MM.1S (cell line): Measurements from ENCODE around the gene ABCC3.
A peak's percentile ranks its signal among the peaks of the same experiment; 100 is the strongest.

Experiments used
- DNase-seq: peaks from one replicate; pipeline ENCODE4 v3.0.0-alpha.2; 2015
- H2AFZ ChIP-seq: fragments of 300-600 bp; sonication (generic); 2 replicates; pipeline ENCODE4 v1.6.0; 2016; ENCODE audit warnings: antibody characterized with exemption, low read length
- H3F3A ChIP-seq: fragments of 300-600 bp; sonication (generic); 2 replicates; pipeline ENCODE4 v1.6.1; 2016; ENCODE audit warnings: mild to moderate bottlenecking, antibody characterized with exemption, low read length, moderate library complexity, mixed read lengths; ENCODE audit not compliant: insufficient read depth
- H3K27ac ChIP-seq: fragments of 300-600 bp; sonication (generic); 2 replicates; pipeline ENCODE4 v1.5.1; 2016; ENCODE audit warnings: mild to moderate bottlenecking, low read length
- H3K27me3 ChIP-seq: fragments of 300-600 bp; sonication (generic); replicated peaks from 2 replicates; pipeline ENCODE4 v1.6.0; 2016; ENCODE audit warnings: low read length; ENCODE audit not compliant: insufficient read depth
- H3K36me3 ChIP-seq: fragments of 300-600 bp; sonication (generic); replicated peaks from 2 replicates; pipeline ENCODE4 v1.6.1; 2016; ENCODE audit warnings: mild to moderate bottlenecking, low read length, mixed read lengths; ENCODE audit not compliant: insufficient read depth
- H3K4me1 ChIP-seq: fragments of 300-600 bp; sonication (generic); 2 replicates; pipeline ENCODE4 v1.6.1; 2016; ENCODE audit warnings: low read length, mixed read lengths
- H3K4me2 ChIP-seq: fragments of 300-600 bp; sonication (generic); 2 replicates; pipeline ENCODE4 v1.6.0; 2016; ENCODE audit warnings: low read depth, low read length
- H3K4me3 ChIP-seq: fragments of 300-600 bp; sonication (generic); 2 replicates; pipeline ENCODE4 v1.5.1; 2016; ENCODE audit warnings: low read length, mixed read lengths
- H3K79me2 ChIP-seq: fragments of 300-600 bp; sonication (generic); 2 replicates; pipeline ENCODE4 v1.6.1; 2016; ENCODE audit warnings: mixed run types, low read length, mixed read lengths
- H3K9ac ChIP-seq: fragments of 300-600 bp; sonication (generic); 2 replicates; pipeline ENCODE4 v1.6.1; 2016; ENCODE audit warnings: low read length, mixed read lengths
- H3K9me2 ChIP-seq: fragments of 300-600 bp; sonication (generic); replicated peaks from 2 replicates; pipeline ENCODE4 v1.6.1; 2016; ENCODE audit warnings: mild to moderate bottlenecking, low read length, mixed read lengths; ENCODE audit not compliant: insufficient read depth
- H3K9me3 ChIP-seq: fragments of 300-600 bp; sonication (generic); replicated peaks from 2 replicates; pipeline ENCODE4 v1.6.1; 2016; ENCODE audit warnings: mild to moderate bottlenecking, low read length, mixed read lengths; ENCODE audit not compliant: insufficient read depth
- H4K20me1 ChIP-seq: fragments of 300-600 bp; sonication (generic); 2 replicates; pipeline ENCODE4 v1.6.1; 2016; ENCODE audit warnings: mild to moderate bottlenecking, low read length, moderate library complexity, mixed read lengths; ENCODE audit not compliant: insufficient read depth
- EZH2 ChIP-seq: fragments of 300-600 bp; sonication (generic); optimal IDR thresholded peaks from 2 replicates; pipeline ENCODE3; 2017; ENCODE audit warnings: low read depth, mild to moderate bottlenecking, antibody characterized with exemption, low read length, mixed read lengths
- EZH2phosphoT487 ChIP-seq: fragments of 300-600 bp; sonication (generic); IDR thresholded peaks from 2 replicates; pipeline ENCODE4 v1.6.1; 2018; ENCODE audit warnings: antibody characterized with exemption, low read length
- TF ChIP-seq, protein P1 (sequence below): fragments of 300-600 bp; sonication (generic); IDR thresholded peaks from 2 replicates; pipeline ENCODE4 v1.5.1; 2016; ENCODE audit warnings: antibody characterized with exemption, low read length, mixed read lengths

The ABCC3 gene

DNA sequence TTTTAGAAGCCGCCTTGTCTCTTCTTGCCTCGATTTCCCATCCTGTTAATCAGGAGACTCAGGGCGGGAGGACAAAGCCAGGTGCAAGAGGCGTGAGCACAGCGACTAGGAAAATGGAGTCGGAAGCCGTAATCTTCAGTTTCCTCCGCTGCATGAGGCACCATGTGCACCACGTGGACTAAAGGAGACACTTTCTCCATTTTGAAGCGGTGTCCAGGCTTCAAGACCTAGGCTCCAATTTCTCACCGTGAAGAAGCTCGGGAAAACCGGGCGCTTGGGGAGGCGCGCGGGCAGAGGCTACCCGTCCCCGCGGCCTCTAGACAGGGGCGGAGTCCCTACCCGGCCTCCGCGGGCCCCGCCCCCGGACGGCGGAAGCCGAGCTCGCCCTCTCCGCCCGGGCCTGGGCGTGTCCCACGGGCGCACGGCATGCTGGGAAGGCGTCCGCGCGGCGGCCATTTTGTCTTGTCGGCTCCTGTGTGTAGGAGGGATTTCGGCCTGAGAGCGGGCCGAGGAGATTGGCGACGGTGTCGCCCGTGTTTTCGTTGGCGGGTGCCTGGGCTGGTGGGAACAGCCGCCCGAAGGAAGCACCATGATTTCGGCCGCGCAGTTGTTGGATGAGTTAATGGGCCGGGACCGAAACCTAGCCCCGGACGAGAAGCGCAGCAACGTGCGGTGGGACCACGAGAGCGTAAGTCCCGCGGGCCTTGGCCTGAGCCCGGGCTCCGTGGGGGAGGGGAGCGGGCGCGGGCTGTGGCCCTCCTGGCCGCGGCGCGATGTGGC, 84.7 kb downstream of the ABCC3 start, which contains the start of gene LUC7L3:
Gene LUC7L3 (plus strand): TSS at position 460 of the 780 bp plus-strand sequence. CDS start 130 bp downstream, at position 590.
- peak within 1 kb of the TSS; percentile 95 for H3K9ac ChIP-seq
- no peaks in the 10 kb centered on the region for H3K9me2 ChIP-seq
- H3K4me2 ChIP-seq = peak within 1 kb of the TSS; percentile 91
- H3K4me1 ChIP-seq = peaks cover 16% of the 10 kb centered on the region
- no peaks in the 10 kb centered on the region for H3K9me3 ChIP-seq
- H3K36me3 ChIP-seq = no peaks in the 10 kb centered on the region; the same call in 1 of the 2 replicates
- H3K27ac ChIP-seq = peak within 1 kb of the TSS; percentile 87
- H4K20me1 ChIP-seq = peaks cover 37% of the 10 kb centered on the region
- DNase-seq = peak; percentile 95
- peak within 1 kb of the TSS; percentile 68 for H2AFZ ChIP-seq
- peaks cover 50% of the 10 kb centered on the region for H3K79me2 ChIP-seq
- H3F3A ChIP-seq = peaks cover 14% of the 10 kb centered on the region
- TF ChIP-seq EZH2phosphoT487 = no peak
- no peak for TF ChIP-seq EZH2
- TF ChIP-seq, protein P1, sequence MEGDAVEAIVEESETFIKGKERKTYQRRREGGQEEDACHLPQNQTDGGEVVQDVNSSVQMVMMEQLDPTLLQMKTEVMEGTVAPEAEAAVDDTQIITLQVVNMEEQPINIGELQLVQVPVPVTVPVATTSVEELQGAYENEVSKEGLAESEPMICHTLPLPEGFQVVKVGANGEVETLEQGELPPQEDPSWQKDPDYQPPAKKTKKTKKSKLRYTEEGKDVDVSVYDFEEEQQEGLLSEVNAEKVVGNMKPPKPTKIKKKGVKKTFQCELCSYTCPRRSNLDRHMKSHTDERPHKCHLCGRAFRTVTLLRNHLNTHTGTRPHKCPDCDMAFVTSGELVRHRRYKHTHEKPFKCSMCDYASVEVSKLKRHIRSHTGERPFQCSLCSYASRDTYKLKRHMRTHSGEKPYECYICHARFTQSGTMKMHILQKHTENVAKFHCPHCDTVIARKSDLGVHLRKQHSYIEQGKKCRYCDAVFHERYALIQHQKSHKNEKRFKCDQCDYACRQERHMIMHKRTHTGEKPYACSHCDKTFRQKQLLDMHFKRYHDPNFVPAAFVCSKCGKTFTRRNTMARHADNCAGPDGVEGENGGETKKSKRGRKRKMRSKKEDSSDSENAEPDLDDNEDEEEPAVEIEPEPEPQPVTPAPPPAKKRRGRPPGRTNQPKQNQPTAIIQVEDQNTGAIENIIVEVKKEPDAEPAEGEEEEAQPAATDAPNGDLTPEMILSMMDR = no peak
- H3K27me3 ChIP-seq = no peaks in the 10 kb centered on the region
- peak within 1 kb of the TSS; percentile 83 for H3K4me3 ChIP-seq

DNA sequence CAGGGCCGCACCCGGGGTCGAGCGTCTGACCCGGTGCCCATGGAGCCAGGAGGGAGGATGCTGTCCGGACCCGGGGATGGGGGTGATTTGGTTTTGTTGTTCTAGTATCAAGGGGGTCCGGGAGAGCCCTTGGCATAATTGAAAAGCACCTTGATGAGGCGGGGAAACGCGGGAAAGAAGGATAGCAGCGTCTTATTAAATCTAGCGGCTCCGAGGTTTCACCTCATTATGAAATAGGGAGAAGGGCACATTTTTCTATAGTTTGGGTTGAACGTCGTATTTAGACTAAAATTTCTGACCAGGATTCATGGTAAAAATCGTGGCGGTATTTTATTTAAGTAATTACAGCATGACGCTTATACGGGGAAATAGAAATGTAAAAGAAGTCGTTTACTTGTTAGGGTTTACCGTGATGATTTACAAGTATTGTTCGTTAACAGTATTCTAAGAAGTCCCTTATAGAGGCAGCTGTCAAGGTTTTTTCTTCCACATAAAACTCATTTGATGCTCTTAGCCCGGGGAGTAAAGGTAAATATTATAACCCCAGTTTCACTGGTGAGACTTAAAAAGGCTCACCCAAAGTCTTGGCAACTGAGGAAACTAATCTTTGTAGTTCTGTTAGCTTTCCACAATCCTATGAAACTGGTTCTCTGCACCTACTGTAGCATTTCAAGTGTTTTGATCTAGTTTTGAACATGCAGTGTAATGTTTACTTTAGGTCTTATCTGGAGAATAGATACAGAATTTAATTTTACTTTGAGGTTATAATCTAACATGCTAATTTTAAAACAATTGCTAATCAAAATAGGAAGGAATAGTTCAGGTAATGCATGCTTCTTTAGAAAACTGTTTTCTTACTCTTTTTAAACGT, 85.5 kb downstream of the ABCC3 start:
- TF ChIP-seq, protein P1 = no peak
- TF ChIP-seq EZH2 (no peak), EZH2phosphoT487 (no peak)
- no peak for DNase-seq
- peaks cover 16% of the 10 kb centered on the region for H3K4me1 ChIP-seq
- no peaks in the 10 kb centered on the region for H3K9me2 ChIP-seq
- peak overlapping the region; percentile 95 for H3K9ac ChIP-seq
- no peaks in the 10 kb centered on the region for H3K27me3 ChIP-seq
- peak overlapping the region; percentile 55; the same call in 1 of the 2 replicates for H2AFZ ChIP-seq
- no peaks in the 10 kb centered on the region; the same call in 1 of the 2 replicates for H3K36me3 ChIP-seq
- peaks cover 44% of the 10 kb centered on the region for H4K20me1 ChIP-seq
- H3K4me2 ChIP-seq = peak overlapping the region; percentile 91
- H3K4me3 ChIP-seq = peak overlapping the region; percentile 83
- H3K27ac ChIP-seq = peak overlapping the region; percentile 87
- peaks cover 14% of the 10 kb centered on the region for H3F3A ChIP-seq
- peaks cover 58% of the 10 kb centered on the region for H3K79me2 ChIP-seq
- H3K9me3 ChIP-seq = no peaks in the 10 kb centered on the region

DNA sequence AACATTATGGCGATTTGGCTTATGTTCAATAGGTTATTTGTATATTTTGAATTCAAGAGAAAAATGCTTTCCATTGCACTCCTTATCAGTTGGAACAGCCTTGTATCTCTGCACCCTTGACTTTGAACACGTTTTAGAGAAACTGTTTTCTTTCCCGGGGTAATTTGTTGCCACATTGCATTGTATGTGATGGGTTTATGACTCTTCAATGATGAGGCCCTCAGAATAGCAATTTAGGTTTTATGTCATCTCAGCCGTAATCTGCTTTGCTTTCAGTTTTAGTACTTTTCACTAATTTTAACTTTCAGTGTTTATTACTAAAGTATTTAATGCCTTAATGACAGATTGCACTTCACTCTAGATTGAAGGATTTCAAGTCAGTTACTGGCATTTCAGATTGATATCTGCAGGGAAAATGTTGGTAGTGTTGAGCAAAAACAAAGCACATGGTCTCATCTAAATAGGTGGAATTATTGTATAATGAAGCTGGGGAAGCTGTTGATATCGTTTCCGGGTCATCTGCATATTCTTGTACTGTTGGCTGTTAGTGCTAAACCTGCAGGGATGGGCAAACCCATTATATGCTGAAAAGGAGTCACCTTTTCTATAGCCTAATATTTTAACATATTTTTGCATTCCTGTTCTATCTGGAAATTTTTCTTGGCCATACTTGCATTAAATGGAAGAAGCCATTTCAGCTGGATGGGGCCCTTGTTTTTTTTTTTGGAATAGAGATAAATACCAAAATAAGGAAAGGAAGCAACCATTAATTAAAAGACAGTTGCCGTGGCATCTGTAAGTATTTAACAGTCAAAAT, 86.7 kb downstream of the ABCC3 start:
- peaks cover 16% of the 10 kb centered on the region for H3K4me1 ChIP-seq
- peak overlapping the region; percentile 83 for H3K4me3 ChIP-seq
- DNase-seq = peak; percentile 26
- peaks cover 56% of the 10 kb centered on the region for H4K20me1 ChIP-seq
- TF ChIP-seq, protein P1 = no peak
- TF ChIP-seq EZH2 (no peak), EZH2phosphoT487 (no peak)
- no peaks in the 10 kb centered on the region for H3K9me2 ChIP-seq
- peak overlapping the region; percentile 91 for H3K4me2 ChIP-seq
- H3F3A ChIP-seq = peaks cover 14% of the 10 kb centered on the region
- H3K27ac ChIP-seq = peak overlapping the region; percentile 13; the same call in 1 of the 2 replicates
- H3K79me2 ChIP-seq = peaks cover 71% of the 10 kb centered on the region
- H2AFZ ChIP-seq = no peak overlapping the region
- H3K9ac ChIP-seq = peak overlapping the region; percentile 95; the same call in 1 of the 2 replicates
- H3K36me3 ChIP-seq = no peaks in the 10 kb centered on the region; the same call in 1 of the 2 replicates
- H3K27me3 ChIP-seq = no peaks in the 10 kb centered on the region
- H3K9me3 ChIP-seq = no peaks in the 10 kb centered on the region
